ENCODE results near the gene OR10A2.

DNA sequence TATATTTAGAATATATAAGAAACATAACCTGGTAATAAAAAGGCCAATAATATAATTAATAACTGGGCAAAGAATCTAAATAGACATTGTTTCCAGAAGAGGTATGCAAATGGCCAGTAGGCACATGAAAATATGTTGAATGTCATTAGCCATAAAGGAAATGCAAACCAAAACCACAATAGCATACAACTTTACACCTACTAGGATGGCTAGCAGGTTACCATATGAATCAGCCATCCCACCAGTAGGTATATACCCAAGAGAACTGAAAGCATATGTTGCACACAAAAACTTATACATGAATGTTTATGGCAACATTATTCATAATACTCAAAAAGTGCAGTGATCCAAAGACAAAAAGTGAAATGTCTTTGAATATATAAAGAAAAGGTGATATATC, 32.2 kb downstream of the OR10A2 start:
- TF ChIP-seq, protein P1, sequence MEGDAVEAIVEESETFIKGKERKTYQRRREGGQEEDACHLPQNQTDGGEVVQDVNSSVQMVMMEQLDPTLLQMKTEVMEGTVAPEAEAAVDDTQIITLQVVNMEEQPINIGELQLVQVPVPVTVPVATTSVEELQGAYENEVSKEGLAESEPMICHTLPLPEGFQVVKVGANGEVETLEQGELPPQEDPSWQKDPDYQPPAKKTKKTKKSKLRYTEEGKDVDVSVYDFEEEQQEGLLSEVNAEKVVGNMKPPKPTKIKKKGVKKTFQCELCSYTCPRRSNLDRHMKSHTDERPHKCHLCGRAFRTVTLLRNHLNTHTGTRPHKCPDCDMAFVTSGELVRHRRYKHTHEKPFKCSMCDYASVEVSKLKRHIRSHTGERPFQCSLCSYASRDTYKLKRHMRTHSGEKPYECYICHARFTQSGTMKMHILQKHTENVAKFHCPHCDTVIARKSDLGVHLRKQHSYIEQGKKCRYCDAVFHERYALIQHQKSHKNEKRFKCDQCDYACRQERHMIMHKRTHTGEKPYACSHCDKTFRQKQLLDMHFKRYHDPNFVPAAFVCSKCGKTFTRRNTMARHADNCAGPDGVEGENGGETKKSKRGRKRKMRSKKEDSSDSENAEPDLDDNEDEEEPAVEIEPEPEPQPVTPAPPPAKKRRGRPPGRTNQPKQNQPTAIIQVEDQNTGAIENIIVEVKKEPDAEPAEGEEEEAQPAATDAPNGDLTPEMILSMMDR (IDR thresholded peaks at IDR 0.05) = no peak
- TF ChIP-seq POLR2A (IDR thresholded peaks at IDR 0.05) = no peak

Measured in thyroid gland (tissue), 4 donors.